ENCODE data around the gene SPATA25.

The SPATA25 gene

DNA sequence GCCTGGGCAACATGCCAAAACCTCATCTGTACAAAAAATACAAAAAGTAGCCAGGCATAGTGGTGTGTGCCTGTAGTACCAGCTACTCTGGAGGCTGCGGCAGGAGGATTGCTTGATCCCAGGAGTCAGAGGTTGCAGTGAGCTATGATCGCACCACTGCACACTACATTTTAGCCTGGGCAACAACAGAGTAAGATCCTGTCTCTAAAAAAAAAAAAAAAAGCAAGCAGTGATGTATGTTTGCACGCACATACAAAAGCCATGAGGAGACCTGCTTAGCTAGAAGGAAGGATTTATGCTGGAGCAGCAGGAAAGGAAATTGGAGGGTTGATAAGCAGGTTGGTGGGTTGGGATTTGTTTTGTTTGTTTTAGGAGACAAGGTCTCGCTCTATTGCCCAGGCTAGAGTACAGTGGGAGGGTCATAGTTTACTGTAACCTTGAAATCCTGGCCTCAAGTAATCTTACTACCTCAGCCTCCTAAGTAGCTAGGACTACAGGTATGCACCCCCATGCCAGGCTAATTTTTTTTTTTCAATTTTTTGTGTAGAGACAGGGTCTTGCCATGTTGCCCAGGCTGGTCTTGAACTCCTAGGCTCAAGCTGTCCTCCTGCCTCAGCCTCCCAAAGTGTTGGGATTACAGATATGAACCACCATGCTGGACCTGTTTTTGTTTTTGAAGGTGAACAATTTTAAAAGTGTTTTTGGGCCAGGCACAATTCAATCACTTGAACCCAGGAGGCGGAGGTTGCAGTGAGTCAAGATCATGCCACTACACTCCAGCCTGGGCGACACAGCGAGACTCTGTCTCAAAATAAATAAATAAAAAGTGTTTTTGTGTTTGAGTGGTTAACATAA lies 26.0 kb downstream of the SPATA25 start:
- DNase-seq = peak; percentile 25 to 45

DNA sequence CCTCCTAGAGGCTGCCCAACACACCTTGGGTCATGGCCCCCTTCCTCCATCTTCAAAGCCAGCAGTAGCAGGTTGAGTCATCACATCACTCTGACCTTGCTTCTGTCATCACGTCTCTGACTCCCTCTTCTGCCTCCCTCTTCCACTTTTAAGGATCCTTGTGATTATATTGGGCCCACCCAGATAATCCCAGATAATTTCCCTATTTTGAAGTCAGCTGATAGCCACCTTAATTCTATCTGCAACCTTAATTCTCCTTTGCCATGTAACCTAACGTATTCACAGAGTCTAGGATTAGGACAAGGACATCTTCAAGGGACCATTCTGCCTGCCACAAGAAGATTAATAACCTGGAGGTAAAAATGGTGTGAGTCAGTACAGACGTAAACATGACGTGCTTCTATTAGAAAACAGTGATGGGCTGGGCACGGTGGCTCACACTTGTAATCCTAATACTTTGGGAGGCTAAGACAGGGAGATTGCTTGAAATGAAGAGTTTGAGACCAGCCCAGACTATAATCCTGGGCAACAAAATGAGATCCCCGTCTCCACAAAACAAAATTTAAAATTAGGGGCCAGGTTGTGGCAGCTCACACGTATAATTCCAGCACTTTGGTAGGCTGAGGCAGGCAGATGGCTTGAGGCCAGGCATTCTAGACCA lies 26.7 kb downstream of the SPATA25 start:
- no peak for DNase-seq

DNA sequence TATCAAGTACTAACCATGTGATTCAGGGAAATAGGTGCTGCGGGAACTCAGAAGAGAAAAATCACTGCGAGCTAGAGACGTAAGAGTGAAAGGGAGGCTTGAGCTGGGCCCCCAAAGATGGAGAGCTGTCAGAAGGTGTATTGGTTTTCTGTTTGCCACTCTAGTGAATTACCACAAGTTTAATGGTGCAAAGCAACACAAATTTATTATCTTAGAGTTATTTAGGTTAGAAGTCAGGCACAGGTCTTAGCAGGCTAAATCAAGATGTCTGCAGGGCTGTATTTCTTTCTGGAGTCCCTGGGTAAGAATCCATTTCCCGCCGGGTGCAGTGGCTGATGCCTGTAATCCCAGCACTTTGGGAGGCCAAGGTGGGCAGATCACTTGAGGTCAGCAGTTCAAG lies 27.5 kb downstream of the SPATA25 start:
- DNase-seq = no peak

DNA sequence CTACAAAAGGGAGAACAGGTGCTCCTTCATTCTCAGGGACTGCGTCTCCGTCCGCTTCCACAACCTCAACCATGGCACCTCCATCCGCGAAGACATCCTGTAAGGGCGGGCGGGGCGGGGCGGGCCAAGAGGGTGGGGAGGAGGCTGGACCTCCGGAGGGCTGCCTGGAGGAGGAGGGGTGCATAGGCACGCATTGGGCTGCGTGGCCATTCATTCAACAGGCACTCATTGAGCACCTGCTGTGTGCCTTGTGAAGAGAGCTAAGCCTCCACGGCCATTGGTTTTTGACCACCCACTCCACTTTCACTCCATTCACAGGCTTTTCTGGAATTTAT lies 29.6 kb downstream of the SPATA25 start:
- DNase-seq = peak; percentile 12 to 57

DNA sequence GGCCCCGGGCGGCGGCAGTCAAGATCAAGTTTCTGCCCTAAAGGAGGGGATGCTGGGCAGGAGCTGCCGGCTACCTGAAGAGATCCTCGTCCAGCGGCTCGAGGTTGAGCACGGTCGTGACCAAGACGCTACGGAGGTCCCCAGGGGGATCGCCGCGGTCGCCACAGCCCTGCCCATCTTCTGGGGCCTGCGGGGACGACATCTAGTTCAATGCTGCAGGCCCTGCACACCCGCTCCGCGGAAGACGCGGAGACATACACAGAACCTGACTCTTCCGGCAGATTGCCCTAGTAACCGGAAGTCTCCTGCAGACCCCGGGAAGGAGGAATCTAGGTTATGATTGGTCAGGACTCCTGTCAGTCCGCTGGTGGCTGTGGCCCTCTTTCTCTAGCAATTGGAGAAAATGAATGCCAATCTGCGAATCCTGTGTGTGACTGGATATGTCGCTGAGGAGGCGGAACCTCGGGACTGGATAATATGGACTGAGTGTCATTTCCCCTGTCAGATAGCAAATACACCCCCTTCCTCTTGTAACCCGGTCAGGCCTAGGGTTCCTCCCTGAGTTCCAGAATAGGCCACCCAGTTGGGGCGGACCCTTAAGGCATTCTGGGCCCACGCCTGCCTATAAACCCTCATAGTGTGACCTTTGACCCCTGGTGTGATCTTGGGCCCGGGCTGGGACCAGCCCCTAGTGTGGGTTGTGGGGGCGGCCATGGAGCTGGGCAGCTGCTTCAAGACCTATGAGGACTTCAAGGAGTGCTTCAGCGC lies 30.1 kb downstream of the SPATA25 start, which contains the start of the genes ACOT8 and ZSWIM3:
ACOT8 (minus strand) TSS at position 279 of the 768 bp plus-strand sequence; CDS start at position 202, 77 bp downstream.
ZSWIM3 (plus strand) TSS at position 501 of the 768 bp plus-strand sequence; CDS start at position 713, 212 bp downstream.
- DNase-seq = peak; percentile 99 to 100

DNA sequence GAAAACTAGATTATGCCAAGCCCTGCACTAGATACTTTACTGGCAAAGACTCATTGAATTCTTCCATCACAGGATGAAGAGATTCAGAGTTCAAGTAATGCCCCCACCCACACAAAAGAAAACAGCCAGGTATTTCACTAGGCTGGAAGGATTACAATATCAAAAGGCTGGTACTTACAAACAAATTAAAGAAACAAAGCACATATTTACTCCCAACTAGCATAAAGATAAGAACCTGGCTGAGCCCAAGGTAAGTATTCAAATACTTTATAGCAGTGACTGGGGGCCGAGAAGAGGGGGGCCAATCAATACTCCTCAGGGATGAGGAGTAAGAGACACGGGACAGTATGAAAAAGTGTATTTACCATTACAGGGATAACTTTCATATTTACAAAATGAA lies 33.9 kb downstream of the SPATA25 start:
- no peak for DNase-seq

DNA sequence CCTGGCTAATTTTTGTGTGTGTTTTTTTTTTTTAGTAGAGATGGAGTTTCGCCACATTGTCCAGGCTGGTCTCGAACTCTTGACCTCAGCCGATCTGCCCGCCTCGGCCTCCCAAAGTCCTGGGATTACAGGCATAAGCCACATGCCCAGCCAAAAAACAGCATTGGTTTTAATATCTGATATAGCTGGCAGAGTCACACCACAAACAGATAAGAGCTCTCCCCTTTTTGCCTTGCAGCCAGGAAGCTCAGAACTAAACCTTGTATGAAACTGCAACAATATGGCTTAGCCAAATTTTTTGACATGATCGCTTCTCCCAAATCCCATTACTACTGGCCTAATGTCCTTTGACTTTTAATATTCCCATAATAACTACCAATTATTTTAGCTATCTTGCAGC lies 35.1 kb downstream of the SPATA25 start:
- DNase-seq = no peak

DNA sequence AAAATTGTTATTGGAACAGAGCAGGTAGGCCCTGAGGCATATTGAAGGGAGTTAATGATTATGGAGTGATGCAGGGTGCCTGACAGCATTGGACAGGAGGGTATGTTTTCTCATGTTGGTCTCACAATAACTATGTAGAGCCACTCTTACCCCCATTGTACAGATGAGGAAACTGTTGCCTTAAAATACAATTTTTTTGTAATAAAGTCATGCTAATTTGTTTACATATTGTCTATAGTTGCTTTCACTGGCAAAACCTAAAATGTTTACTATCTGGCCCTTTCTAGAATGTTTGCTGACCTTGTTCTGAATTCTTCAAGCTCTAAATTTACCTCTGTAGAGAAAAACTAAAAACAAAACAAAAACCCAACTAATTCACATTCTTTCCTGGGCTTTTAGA lies 35.9 kb downstream of the SPATA25 start:
- no peak for DNase-seq

DNA sequence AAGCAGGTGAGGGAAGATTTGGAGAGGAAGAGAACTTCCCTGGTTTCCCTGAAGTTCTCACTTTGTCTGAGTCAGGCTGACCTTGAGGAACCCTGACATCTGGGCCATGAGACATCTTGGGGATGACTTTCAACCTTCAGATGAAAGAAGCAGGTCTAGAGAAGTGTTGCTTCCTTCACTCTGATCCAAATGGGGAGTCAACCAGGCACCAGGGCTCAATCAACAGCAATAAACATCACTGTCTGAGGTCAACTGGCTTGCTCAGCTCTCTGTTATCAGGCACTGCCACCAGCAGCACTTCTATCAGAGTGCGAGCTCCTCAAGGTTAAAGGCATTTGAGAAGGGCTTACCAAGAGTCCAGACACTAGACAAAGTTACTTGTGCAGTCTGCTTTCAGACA lies 36.5 kb downstream of the SPATA25 start:
- no peak for DNase-seq

DNA sequence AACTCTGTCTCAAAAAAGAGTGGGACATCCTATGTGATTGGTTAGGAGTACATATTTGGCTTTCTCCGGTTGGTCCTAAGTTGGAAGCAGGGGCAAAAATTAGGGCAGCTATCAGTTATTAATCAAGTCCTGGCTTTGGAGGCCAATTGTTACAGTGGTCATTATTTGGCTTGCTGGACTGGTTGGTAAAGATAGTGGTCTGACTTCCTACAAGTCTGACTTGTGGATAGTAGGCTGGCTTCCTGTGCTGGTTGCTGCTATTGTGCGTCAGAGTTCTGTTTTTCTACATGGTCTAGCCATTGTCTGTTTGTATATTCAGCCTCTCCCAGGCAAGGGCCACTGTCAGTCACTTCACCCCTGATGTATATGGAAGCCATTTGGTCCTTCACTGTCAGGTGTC lies 37.2 kb downstream of the SPATA25 start:
- DNase-seq = no peak

DNA sequence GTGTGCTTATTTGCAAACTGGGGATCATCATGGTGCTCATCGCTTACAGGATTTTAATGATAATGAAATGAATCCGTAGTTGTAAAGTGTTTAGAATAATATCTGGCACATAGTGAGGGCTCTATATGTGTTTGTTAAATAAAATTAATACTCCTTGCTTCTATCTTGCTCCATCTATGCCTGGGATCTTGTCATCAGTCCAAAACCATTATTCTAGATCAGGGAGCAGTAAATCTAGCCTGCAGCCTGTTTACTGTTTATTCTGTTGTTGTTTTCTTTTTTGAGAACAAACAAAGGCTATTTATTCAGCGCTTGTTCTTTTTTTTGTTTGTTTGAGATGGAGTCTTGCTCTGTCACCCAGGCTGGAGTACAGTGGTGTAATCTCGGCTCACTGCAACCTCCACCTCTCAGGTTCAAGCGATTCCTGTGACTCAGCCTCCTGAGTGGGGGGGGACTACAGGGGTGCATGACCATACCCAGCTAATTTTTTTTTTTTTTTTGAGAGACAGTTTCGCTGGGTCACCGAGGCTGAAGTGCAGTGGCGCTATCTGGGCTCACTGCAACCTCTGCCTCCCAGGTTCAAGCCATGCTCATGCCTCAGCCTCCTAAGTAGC lies 38.3 kb downstream of the SPATA25 start:
- no peak for DNase-seq

DNA sequence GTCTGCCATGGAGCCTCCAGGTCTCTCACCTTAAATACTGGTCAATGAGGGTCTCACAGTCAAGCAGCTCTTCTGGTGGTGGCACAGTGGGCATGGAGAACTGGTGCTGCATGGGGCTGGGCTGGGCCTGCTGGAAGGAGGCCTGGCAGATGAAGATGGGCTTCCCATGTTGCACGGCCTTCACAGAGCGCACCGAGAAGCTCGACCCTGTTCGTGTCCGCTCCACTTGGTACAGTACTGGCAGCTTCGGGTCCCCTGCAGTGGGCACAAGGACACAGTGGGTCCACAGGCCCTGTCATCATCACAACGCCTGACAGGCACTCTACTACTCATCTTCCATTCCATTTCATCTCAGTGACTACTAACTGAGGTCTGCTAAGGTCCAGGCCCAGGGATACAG lies 39.0 kb downstream of the SPATA25 start:
- DNase-seq = no peak

DNA sequence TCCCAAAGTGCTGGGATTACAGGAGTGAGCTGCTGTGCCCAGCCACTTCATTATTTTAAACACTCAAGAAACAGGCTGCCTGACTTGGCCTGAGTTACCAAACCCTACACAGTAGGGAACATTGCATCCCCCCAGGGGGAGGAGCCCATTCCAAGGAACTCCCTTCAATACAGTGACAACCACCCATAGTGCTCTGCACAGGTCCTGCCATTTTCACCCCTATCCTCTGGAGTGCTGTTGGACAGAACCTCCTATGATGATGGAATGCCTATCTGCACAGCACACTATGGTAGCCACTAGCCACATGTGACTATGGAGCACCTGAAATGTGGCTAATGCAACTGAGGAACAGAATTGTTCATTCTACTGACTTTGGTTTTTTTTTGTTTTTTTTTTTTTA lies 42.0 kb downstream of the SPATA25 start:
- DNase-seq = no peak

DNA sequence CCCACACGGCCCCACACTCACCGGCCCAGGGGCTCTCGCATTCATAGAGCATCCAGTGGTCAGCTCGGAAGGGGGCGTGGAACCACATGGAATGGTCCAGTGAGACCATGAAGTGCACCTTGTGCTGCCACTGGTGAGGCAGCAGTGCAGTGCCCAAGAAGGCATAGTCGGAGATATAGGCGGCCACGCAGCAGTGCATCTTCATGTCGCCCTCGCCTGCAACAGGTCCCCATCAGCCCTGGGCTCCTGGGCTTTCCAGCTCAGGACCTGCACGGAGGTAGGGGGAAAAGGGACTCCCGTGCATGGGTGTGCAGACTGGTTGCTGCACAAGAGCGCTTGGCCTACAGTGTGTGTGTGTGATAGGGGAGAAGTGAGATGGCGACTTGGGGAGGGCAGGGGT lies 43.9 kb downstream of the SPATA25 start:
- no peak for DNase-seq

DNA sequence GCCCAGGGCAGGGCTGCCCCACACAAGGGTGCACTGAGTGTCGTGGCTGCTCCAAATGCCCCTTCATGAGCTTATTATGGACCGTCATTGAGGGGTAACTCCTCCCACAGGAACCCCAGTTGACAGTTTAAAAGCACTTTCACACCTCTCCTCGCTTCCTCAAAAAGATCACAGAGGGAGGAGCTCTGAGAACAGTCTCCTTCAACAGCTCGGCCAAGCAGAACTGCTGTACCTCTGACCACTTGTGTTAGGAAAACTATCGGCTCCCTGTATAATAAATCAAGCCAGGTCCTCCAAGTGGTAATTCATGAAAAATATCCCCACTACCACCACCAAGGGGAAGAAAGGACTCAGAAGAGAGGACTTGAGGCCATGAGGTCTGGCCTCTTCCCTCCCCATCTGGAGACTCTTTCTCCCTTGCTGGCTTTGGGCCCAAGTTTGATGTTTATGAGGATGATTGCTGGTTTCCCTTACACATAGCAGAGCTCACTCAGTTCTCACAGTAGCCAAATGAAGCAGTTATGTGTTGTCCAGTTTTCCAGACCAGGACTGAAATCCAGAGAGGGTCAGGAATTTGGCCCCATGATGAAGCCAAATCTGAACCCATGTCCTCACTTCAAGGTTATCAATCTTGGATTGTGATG lies 45.1 kb downstream of the SPATA25 start:
- DNase-seq = no peak

DNA sequence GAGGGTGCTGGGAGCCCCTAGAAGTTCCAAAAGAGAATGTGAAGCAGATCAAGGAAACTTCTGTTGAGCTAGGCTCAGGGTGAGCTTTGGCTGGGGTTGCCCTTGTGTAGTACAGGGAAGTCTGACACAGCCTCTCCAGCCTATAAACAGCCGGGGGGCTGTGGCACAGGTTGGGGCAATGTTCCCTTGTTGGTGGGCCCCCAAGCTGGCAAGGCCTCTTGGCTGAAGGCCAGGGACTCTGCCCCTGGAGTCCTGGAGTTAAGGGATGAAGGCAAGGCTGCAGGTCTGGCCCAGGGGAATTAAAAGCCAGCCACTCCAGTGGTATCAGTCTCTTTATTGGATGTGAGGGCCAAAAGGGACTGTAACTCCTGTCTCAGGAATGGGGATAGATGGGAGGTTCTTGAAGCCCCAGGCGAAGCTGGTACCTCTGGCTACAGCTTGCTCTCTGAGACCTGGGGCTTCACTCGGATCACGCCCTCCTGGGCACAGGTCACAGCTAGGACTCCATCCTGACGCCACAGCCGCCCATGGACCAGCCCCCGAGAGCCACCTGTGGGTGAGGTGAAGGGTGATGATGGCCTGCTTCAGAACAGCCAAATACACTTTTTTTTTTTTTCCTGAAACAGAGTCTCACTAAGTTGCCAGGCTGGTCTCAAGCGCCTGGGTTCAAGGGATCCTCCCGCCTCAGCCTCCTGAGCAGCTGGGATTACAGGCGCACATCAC lies 45.9 kb downstream of the SPATA25 start:
- no peak for DNase-seq

DNA sequence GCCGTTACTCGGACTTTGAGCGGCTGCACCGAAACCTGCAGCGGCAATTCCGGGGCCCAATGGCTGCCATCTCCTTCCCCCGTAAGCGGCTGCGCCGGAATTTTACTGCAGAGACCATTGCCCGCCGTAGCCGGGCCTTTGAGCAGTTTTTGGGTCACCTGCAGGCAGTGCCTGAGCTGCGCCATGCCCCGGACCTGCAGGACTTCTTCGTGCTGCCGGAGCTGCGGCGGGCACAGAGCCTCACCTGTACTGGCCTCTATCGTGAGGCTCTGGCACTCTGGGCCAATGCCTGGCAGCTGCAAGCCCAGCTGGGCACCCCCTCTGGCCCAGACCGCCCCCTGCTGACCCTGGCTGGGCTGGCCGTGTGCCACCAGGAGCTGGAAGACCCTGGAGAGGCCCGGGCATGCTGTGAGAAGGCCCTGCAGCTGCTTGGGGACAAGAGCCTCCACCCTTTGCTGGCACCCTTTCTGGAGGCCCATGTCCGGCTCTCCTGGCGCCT lies 46.7 kb downstream of the SPATA25 start:
- no peak for DNase-seq

DNA sequence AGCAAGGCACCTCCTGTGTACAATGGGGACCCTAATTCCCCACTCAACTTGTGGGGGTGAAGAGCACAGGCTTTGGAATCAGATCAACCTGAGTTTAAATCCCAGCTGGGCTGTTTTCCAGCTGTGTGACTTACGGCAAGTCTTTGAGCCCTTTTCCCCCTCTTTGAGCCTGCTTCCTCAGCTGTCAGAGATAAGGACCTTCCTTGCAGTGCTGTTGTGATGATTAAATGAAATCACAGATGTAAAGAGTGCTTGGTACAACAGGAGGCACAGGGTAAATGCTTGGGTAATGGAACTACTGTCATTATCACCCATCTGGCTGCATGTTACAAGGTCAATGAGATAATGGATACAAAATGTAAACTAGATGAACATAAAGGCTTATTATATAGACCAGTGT lies 50.6 kb downstream of the SPATA25 start:
- DNase-seq = no peak
